ENCODE results near the gene HRH1. TPM values are rescaled to one million over a fixed set of nuclear protein-coding genes. Genes with fewer than 3 reads are reported as not detected.
"Not testable (repeated sequence)": the region's sequence is repeated elsewhere in the genome, so short reads cannot be mapped to it uniquely, and the experiment has no call there.

The HRH1 gene
- total RNA-seq, 2 experiments from 2014 or later = 0.07 to 0.10 TPM

DNA sequence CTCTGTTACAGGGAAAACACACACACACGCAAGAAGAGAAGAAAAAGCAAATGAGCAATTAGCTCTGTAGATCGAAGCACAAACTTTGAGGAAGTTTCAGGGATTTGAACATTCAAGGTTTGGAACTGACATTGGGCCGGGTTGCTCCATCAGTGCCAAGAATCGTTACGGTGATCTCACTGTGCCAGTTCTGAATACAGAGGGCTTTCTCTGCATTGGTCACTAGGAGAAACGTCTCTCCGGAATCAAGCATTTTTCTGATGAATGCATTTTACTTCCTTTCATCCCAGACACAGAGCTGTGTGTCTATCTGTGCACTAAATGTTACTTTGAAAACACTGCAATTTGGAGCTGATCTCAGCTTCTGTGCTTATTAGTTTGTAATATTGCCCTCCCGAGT is 11.2 kb downstream of the HRH1 start:
- no peaks in the 10 kb centered on the region for H3K4me1 Mint-ChIP-seq (ENCODE audit: low read depth)
- no peak overlapping the region for H3K4me3 Mint-ChIP-seq
- no peaks in the 10 kb centered on the region for H3K9me3 Mint-ChIP-seq
- intact Hi-C loops (cut with micrococcal nuclease) = no loop called here
- no peaks in the 10 kb centered on the region for H3K36me3 Mint-ChIP-seq (ENCODE audit: low read depth)
- CTCF ChIA-PET = interaction anchor here (1.2 kb wide), 1 partner anchor 169 kb away, joined by 3 read pairs; no protein-coding TSS in a partner anchor
- no peak for DNase-seq
- H3K27ac Mint-ChIP-seq = no peak overlapping the region
- H3K27me3 Mint-ChIP-seq (ENCODE audit: low read depth) = peaks cover 14% of the 10 kb centered on the region

DNA sequence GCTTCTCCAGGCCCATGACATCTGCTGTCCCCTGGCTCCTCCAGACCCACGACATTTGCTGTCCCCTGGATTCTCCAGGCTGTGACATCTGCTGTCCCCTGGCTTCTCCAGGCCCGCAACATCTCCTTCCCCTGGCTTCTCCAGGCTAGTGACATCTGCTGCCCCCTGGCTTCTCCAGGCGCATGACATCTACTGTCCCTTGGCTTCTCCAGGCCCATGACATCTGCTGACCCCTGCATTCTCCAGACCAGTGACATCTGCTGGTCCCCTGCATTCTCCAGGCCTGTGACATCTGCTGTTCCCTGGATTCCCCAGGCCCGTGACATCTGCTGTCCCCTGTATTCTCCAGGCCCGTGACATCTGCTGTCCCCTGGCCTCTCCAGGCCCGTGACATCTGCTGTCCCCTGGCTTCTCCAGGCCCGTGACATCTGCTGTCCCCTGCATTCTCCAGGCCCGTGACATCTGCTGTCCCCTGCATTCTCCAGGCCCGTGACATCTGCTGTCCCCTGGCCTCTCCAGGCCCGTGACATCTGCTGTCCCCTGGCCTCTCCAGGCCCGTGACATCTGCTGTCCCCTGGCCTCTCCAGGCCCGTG is 12.6 kb downstream of the HRH1 start:
- intact Hi-C loops (cut with micrococcal nuclease) = not testable (repeated sequence)

DNA sequence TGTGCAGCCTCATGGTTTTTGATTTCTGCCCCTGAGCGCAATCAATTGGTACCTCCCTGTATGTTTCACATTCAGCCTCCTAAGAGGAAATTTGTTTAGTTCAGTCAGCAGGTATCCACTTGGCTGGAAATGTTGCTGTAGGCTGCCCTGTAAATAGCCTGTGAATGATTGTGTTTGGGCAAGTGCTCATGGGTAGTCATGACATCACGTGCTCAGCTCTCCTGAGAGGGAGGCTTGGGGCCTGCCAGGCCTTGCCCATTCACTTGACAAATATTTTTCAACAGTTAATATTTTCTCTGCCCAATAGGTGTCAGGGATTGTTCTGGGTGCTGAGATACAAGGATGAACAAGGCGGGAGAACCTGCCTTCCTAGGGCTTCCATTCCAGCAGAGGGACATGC is 13.3 kb downstream of the HRH1 start:
- H3K27me3 Mint-ChIP-seq (ENCODE audit: low read depth) = peaks cover 6% of the 10 kb centered on the region
- DNase-seq = no peak
- H3K9me3 Mint-ChIP-seq = no peaks in the 10 kb centered on the region
- H3K4me3 Mint-ChIP-seq = no peak overlapping the region
- no peaks in the 10 kb centered on the region for H3K36me3 Mint-ChIP-seq (ENCODE audit: low read depth)
- CTCF ChIA-PET = no interaction called here
- no peaks in the 10 kb centered on the region for H3K4me1 Mint-ChIP-seq (ENCODE audit: low read depth)
- intact Hi-C loops (cut with micrococcal nuclease) = no loop called here
- H3K27ac Mint-ChIP-seq = no peak overlapping the region

More for the DNA sequence above, 12.6 kb downstream of the HRH1 start:
- H3K4me1 Mint-ChIP-seq (ENCODE audit: low read depth); H3K4me3 Mint-ChIP-seq; DNase-seq; H3K27me3 Mint-ChIP-seq (ENCODE audit: low read depth); H3K9me3 Mint-ChIP-seq; H3K36me3 Mint-ChIP-seq (ENCODE audit: low read depth); H3K27ac Mint-ChIP-seq; CTCF ChIA-PET: not testable (repeated sequence)

DNA sequence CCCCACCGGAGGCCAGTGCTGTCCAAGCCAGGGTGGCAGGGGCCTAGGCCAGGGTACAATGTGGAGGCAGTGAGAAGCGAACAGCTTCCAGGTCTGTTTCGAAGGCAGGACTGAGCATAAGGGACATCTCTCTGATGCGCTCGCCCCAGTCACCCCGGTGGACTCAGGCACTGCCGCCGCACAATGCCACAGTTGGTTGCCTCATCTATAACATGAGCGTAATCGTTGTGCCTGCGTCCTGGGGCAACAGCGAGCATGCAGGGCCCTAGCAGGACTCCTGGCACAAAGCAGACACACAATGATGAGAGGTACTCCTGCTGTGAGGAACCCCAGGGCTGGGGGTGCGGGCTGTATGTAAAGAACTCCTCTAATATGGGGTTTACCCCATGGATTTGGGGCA is 14.1 kb downstream of the HRH1 start:
- DNase-seq = no peak
- CTCF ChIA-PET = no interaction called here
- no peak overlapping the region for H3K27ac Mint-ChIP-seq
- intact Hi-C loops (cut with micrococcal nuclease) = no loop called here
- no peaks in the 10 kb centered on the region for H3K4me1 Mint-ChIP-seq (ENCODE audit: low read depth)
- H3K36me3 Mint-ChIP-seq (ENCODE audit: low read depth) = no peaks in the 10 kb centered on the region
- no peaks in the 10 kb centered on the region for H3K9me3 Mint-ChIP-seq
- peaks cover 4% of the 10 kb centered on the region for H3K27me3 Mint-ChIP-seq (ENCODE audit: low read depth)
- H3K4me3 Mint-ChIP-seq = no peak overlapping the region

DNA sequence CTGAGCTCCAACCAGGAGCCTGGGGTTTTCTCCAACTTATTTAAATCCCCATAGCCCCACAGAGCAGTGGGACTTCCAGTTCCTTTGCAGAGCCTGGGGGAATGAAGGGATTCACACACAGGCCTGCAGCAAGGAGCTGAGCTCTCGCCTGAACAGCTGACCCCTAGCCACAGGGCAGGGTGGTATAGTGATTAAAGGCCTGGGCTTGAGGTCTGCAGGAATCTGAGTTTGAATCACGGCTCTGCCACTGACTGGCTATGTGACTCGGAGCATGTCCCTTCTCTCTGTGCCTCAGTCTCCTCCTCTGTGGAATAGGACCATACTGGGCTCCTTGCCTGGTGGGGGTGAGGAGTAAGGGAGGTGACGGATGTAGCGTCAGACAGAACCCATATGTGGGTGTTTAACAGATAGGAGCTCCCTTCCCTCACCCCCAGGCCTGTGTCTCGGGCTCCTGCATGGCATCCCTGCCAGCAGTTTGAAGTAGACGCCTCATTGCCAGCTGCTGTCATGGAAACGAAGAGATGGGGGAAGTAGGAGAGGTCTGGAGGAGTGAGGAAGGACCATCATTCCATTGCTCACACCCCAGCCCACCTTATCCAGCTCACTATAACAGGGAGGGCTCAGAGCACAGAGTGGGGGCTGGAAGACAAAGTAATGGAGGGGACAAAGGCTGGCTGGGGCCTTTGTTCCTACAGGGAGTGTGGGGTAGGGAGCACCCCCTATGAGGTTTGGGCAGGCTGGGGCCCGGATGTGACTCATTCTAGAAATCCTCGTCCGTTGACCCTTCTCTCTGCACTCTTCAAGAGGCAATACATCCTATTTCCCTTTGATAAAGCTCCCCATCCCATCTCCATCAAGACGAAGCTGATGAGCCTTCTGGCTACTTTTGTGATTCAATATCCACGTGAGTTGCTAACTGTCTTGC is 14.8 kb downstream of the HRH1 start:
- Mint-ChIP-seq H3K4me3 (no peak overlapping the region), H3K27me3 (ENCODE audit: low read depth) (no peaks in the 10 kb centered on the region), H3K27ac (no peak overlapping the region), H3K9me3 (no peaks in the 10 kb centered on the region), H3K4me1 (ENCODE audit: low read depth) (no peaks in the 10 kb centered on the region), H3K36me3 (ENCODE audit: low read depth) (no peaks in the 10 kb centered on the region)
- intact Hi-C loops (cut with micrococcal nuclease) = no loop called here
- DNase-seq = no peak
- CTCF ChIA-PET = no interaction called here

DNA sequence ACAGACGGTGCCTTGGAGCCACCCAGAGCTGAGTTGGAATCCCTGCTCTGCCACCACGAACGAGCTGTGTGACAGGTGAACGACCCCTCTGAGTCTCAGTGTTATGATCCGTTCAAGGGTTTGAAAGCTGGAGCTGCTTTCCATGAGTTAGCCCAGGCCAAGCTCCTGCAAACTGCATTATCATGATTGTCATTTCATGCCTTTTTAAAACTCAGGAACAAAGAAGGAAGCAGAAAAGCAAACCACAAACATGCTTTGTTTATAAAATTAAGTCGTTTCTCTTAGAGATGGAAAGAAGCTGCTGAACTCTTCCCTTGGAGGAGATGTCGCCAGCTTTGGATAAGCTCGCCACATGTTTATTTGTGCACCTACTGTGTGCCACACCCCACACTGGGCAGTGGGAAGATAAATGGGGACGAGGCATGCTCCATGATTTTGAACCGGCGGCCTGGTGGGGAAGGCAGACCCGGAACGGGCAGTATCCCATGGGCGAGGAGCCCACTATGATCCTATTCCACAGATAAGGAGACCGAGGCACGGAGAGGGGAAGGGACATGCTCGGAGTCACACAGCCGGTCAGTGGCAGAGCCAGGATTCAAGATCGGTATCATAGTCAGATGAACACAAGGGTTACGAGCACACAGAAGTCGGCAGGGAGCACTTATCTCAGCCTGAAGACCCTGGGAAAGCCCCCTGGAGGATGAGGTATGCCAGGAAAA is 15.9 kb downstream of the HRH1 start:
- intact Hi-C loops (cut with micrococcal nuclease) = no loop called here
- H3K27ac Mint-ChIP-seq = no peak overlapping the region
- CTCF ChIA-PET = interaction anchor here (1.0 kb wide), 1 partner anchor 13 kb away, joined by 4 read pairs; no protein-coding TSS in a partner anchor
- no peaks in the 10 kb centered on the region for H3K4me1 Mint-ChIP-seq (ENCODE audit: low read depth)
- no peak overlapping the region for H3K4me3 Mint-ChIP-seq
- no peaks in the 10 kb centered on the region for H3K9me3 Mint-ChIP-seq
- DNase-seq = no peak
- no peaks in the 10 kb centered on the region for H3K36me3 Mint-ChIP-seq (ENCODE audit: low read depth)
- no peaks in the 10 kb centered on the region for H3K27me3 Mint-ChIP-seq (ENCODE audit: low read depth)

DNA sequence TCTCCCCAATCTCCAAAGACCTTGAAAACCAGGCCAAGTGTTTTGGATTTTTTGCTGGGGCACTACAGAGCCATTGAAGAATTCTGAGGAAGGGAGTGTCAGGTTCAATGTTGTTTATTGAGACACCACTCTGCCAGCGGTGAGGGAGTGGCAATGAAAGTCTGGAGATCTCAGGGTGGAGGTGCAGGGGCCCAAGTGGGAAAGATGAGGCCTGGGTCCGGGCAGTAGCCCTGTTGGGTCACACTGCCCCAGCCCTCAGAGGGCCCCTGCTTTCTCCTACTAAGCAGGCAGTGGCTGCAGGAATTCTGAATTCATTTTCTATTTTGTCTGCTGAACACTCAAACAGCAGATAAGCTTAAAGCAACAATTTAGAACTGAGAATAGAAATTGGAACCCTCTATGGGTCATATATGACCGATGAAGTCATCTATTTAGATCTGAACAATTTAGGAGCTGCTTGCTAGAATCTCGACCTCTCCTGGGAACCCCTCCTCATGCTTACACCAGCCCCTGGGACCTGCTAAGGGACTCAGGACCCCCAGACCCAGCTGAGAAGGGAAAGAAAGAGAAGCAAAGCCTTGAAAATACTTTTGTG is 17.9 kb downstream of the HRH1 start:
- no peaks in the 10 kb centered on the region for H3K27me3 Mint-ChIP-seq (ENCODE audit: low read depth)
- H3K36me3 Mint-ChIP-seq (ENCODE audit: low read depth) = no peaks in the 10 kb centered on the region

DNA sequence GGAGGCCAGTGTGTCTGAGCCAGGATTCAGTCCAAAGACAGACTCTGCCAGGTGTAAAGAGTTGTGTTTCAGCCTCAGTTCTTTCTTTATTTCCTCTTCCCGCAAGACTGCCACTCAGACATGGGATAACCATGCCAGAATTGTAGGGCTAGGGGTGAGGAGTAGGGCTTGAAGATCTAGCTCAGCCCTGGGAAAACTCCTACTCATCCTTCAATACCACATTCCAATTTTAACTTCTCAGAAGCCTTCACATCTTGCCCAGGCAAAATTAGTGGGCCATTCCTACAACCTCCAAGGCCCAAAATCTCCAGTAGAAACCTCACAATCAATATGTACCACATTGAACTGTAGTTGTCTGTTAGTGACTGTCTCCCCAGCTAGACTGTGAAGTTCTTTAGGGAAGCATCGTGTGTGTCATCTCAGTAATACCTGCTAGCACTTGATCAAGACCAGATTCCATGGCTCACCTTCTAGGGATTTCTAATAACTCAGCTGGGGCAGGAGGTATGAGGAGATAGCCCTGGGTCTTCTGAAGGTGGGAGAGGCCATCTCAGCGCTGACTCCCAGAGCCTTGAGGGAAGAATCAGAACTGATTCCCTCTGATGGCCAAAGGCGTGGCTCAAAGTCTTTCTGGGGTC is 19.7 kb downstream of the HRH1 start:
- intact Hi-C loops (cut with micrococcal nuclease) = no loop called here
- no peak for DNase-seq
- Mint-ChIP-seq H3K36me3 (ENCODE audit: low read depth) (no peaks in the 10 kb centered on the region), H3K27me3 (ENCODE audit: low read depth) (no peaks in the 10 kb centered on the region), H3K9me3 (no peaks in the 10 kb centered on the region), H3K4me3 (no peak overlapping the region), H3K27ac (no peak overlapping the region), H3K4me1 (ENCODE audit: low read depth) (no peaks in the 10 kb centered on the region)
- CTCF ChIA-PET = no interaction called here

More for the DNA sequence above, 17.9 kb downstream of the HRH1 start:
- no peak for DNase-seq
- Mint-ChIP-seq H3K27ac (no peak overlapping the region), H3K4me1 (ENCODE audit: low read depth) (no peaks in the 10 kb centered on the region), H3K4me3 (no peak overlapping the region), H3K9me3 (no peaks in the 10 kb centered on the region)
- intact Hi-C loops (cut with micrococcal nuclease) = no loop called here
- CTCF ChIA-PET = interaction anchor here (0.7 kb wide), 1 partner anchor 510 kb away, joined by 3 read pairs; no protein-coding TSS in a partner anchor

DNA sequence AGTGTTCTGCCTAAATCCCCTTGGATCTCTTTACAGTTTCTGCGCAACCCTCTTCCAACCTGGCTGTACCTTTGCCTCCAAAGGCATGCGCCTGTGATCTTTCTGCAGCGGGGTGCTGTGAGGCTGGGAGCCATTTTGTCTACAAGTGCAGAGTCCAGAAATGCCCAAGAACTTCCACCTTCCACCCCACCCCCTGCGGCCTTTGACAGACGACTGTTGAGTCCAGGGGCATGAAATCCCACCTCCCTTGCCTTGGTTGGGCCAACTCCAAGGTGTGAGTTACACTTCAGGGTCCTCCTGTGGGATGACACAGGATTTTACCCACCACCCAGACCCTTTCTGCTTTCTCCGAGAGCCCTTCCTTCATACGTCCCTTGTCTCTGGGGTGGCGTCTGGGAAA is 24.1 kb downstream of the HRH1 start:
- no peaks in the 10 kb centered on the region for H3K36me3 Mint-ChIP-seq (ENCODE audit: low read depth)
- intact Hi-C loops (cut with micrococcal nuclease) = no loop called here
- CTCF ChIA-PET = no interaction called here
- no peaks in the 10 kb centered on the region for H3K27me3 Mint-ChIP-seq (ENCODE audit: low read depth)
- no peaks in the 10 kb centered on the region for H3K9me3 Mint-ChIP-seq
- no peaks in the 10 kb centered on the region for H3K4me1 Mint-ChIP-seq (ENCODE audit: low read depth)
- no peak overlapping the region for H3K4me3 Mint-ChIP-seq
- DNase-seq = no peak
- no peak overlapping the region for H3K27ac Mint-ChIP-seq

DNA sequence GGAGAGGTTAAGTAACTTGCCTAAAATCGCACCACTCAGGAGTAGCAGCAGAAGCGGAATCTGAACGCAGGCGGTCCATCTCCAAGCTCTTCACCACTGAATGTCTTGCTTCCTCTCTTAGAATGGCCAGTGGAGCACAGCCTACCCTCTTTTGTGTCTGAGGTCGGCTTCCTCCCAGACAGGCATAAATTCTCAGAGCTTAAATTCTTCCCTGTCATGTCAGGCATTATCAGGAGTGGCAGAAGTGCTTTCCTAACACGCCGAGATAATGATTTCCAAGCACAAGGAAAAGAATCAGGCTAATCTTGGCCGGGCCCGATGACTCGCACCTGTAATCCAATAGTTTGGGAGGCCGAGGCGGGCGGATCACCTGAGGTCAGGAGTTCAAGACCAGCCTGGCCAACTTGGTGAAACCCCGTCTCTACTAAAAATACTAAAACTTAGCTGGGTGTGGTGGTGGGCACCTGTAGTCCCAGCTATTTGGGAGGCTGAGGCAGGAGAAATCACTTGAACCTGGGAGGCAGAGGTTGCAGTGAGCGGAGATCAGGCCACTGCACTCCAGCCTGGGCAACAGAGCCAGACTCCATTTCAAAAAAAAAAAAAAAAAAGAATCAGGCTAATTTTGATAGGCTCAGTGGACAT is 30.2 kb downstream of the HRH1 start:
- H3K4me1 Mint-ChIP-seq (ENCODE audit: low read depth); DNase-seq; H3K27me3 Mint-ChIP-seq (ENCODE audit: low read depth); intact Hi-C loops (cut with micrococcal nuclease); H3K27ac Mint-ChIP-seq; H3K36me3 Mint-ChIP-seq (ENCODE audit: low read depth); CTCF ChIA-PET; H3K4me3 Mint-ChIP-seq; H3K9me3 Mint-ChIP-seq: not testable (repeated sequence)

DNA sequence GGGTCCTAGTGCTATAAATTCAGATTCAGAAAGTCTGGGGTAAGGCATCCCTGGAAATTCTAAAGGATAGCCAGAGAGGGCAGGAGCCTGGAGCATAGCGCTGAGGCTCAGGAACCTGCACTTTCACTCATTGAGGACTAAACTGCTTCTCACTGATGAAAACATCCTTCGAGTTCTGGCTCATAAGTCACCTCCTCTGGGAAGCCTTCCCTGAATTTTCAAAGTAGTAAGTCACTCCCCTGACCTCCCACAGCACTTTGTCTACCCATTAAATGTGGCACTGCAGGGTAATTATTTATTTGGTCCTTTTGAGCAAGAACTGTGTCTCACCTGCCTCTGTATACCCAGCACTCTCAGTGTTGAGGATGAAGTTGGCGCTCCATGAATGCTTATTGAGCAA is 30.9 kb downstream of the HRH1 start:
- no peak overlapping the region for H3K27ac Mint-ChIP-seq
- H3K27me3 Mint-ChIP-seq (ENCODE audit: low read depth) = peaks cover 6% of the 10 kb centered on the region
- no peaks in the 10 kb centered on the region for H3K36me3 Mint-ChIP-seq (ENCODE audit: low read depth)
- H3K4me1 Mint-ChIP-seq (ENCODE audit: low read depth) = no peaks in the 10 kb centered on the region
- CTCF ChIA-PET = no interaction called here
- no peak overlapping the region for H3K4me3 Mint-ChIP-seq
- DNase-seq = no peak
- H3K9me3 Mint-ChIP-seq = no peaks in the 10 kb centered on the region
- intact Hi-C loops (cut with micrococcal nuclease) = no loop called here
